Activated T-cell treated with anti-CD3 and anti-CD28 coated beads, Interleukin-2, amount 50 U/mL, for 48 hours (primary cell): Measurements from ENCODE around the gene SRPK2.
A peak's percentile ranks its signal among the peaks of the same experiment; 100 is the strongest.
"Not testable (repeated sequence)": the region's sequence is repeated elsewhere in the genome, so short reads cannot be mapped to it uniquely, and the experiment has no call there.

ENCODE experiments used
- DNase-seq, 2 experiments: peaks; one replicate each; pipeline ENCODE4 v3.0.0-alpha.2; 2020

Gene SRPK2

GRCh38 chr7:105369944-105370343 lies 18.8 kb downstream of the SRPK2 start:
- DNase-seq, result no peak

- DNase-seq, result no peak
Observed at GRCh38 chr7:105367458-105367857, 21.3 kb downstream of the SRPK2 start.

GRCh38 chr7:105365541-105366534 lies 22.9 kb downstream of the SRPK2 start:
- DNase-seq, result no peak

- no peak for DNase-seq
Observed at GRCh38 chr7:105364684-105365083, 24.0 kb downstream of the SRPK2 start.

- DNase-seq, result not testable (repeated sequence)
Observed at GRCh38 chr7:105363657-105364056, 25.1 kb downstream of the SRPK2 start.

- DNase-seq, result not testable (repeated sequence)
Observed at GRCh38 chr7:105362685-105363084, 26.0 kb downstream of the SRPK2 start.

GRCh38 chr7:105361995-105362394 lies 26.7 kb downstream of the SRPK2 start:
- DNase-seq, result not testable (repeated sequence)

- not testable (repeated sequence) for DNase-seq
Observed at GRCh38 chr7:105360149-105360548, 28.6 kb downstream of the SRPK2 start.

GRCh38 chr7:105355701-105356100 lies 33.0 kb downstream of the SRPK2 start:
- DNase-seq, result no peak

- peak; percentile 33 for DNase-seq
Observed at GRCh38 chr7:105354383-105354782, 34.3 kb downstream of the SRPK2 start.

GRCh38 chr7:105353752-105354328 lies 34.9 kb downstream of the SRPK2 start:
- DNase-seq, result peak in 1 of 2 experiments; percentile 26

GRCh38 chr7:105352901-105353668 lies 35.6 kb downstream of the SRPK2 start:
- no peak for DNase-seq

GRCh38 chr7:105352018-105352612 lies 36.6 kb downstream of the SRPK2 start:
- DNase-seq, result peak; percentile 59 to 68

- no peak for DNase-seq
Observed at GRCh38 chr7:105350906-105351305, 37.8 kb downstream of the SRPK2 start.

- peak in 1 of 2 experiments; percentile 11 for DNase-seq
Observed at GRCh38 chr7:105348177-105348576, 40.5 kb downstream of the SRPK2 start.

GRCh38 chr7:105346593-105347322 lies 42.0 kb downstream of the SRPK2 start:
- DNase-seq, result peak in 1 of 2 experiments; percentile 17

- no peak for DNase-seq
Observed at GRCh38 chr7:105346138-105346537, 42.6 kb downstream of the SRPK2 start.

GRCh38 chr7:105345725-105346124 lies 43.0 kb downstream of the SRPK2 start:
- no peak for DNase-seq

GRCh38 chr7:105345003-105345402 lies 43.7 kb downstream of the SRPK2 start:
- peak; percentile 26 to 33 for DNase-seq

GRCh38 chr7:105339404-105340323 lies 49.1 kb downstream of the SRPK2 start:
- DNase-seq, result no peak

GRCh38 chr7:105337529-105337928 lies 51.2 kb downstream of the SRPK2 start:
- DNase-seq, result no peak
